K562 (cell line): ENCODE results near the gene PPM1F. TPM values are rescaled to one million over a fixed set of nuclear protein-coding genes. Genes with fewer than 3 reads are reported as not detected.

Source experiments
- ATAC-seq: fragments of 200-7000 bp; cut with Tn5 transposase; 3 replicates; pipeline ENCODE4 v1.9.1; 2020; ENCODE audit warnings: moderate library complexity
- BruUV-seq: library from RNA; stranded (reverse); fragments of 400-500 nt; replicated peaks from 2 replicates; lab custom pipeline; 2021; lab: Mats Ljungman, UMichigan
- CTCF ChIA-PET: fragments of 300-600 bp; formaldehyde crosslinking; extraction: SDS; loops from one replicate; lab custom pipeline; 2021; ENCODE audit warnings: low intra/inter-chr PET ratio; lab: Yijun Ruan, JAX
- POLR2A ChIA-PET: fragments of 300-600, 350-650 bp; sonication (Branson Sonifier 250); formaldehyde crosslinking; extraction: SDS; loops from one replicate; lab custom pipeline; 2021; ENCODE audit warnings: antibody characterized with exemption, inconsistent platforms; lab: Yijun Ruan, JAX
- DNase-seq, 4 experiments: peaks; one replicate each; pipeline versions ENCODE4 v3.0.0 to v3.0.0-alpha.2; 2011 to 2018; ENCODE audit warnings: low spot score in 3 of 4, mixed read lengths in 3 of 4; ENCODE audit errors: extremely low read depth in 1 of 4
- FAIRE-seq: peaks from 2 replicates; lab custom pipeline; 2011; peaks lifted over from hg19 to GRCh38; lab: Jason Lieb, UNC
- H2AFZ ChIP-seq: 2 replicates; pipeline ENCODE4 v1.6.0; 2011; ENCODE audit warnings: low read depth, low read length, control low read depth, inconsistent platforms
- H3K27ac ChIP-seq: fragments of 200-600 bp; 3 replicates; pipeline ENCODE4 v1.8.0; 2011; ENCODE audit warnings: low read depth, mild to moderate bottlenecking, control low read depth, inconsistent platforms, low read length, moderate library complexity, mixed read lengths; ENCODE audit errors: extremely low read depth
- H3K27me3 ChIP-seq, 2 experiments: fragments of 300-600 bp in 1 of 2; 2 replicates in 1 of 2; 3 replicates in 1 of 2; pipeline versions ENCODE4 v1.6.0 to v1.8.0; 2011; ENCODE audit warnings: inconsistent platforms in 2 of 2, low read length in 2 of 2, mild to moderate bottlenecking in 1 of 2, mixed read lengths in 1 of 2, moderate library complexity in 1 of 2; ENCODE audit not compliant: control insufficient read depth in 2 of 2, insufficient read depth in 2 of 2
- H3K36me3 ChIP-seq: fragments of 300-600 bp; 3 replicates; pipeline ENCODE4 v1.8.0; 2011; ENCODE audit warnings: mild to moderate bottlenecking, low read length, inconsistent platforms; ENCODE audit not compliant: control insufficient read depth, insufficient read depth
- H3K4me1 ChIP-seq, 2 experiments: fragments of 200-600 bp in 1 of 2; replicated peaks in 1 of 2; 2 replicates in 1 of 2; 3 replicates in 1 of 2; pipeline versions ENCODE4 v1.5.1 to v1.8.0; 2011; ENCODE audit warnings: inconsistent platforms in 2 of 2, low read length in 2 of 2, mild to moderate bottlenecking in 1 of 2, mixed read lengths in 1 of 2, moderate library complexity in 1 of 2; ENCODE audit not compliant: control insufficient read depth in 2 of 2, insufficient read depth in 2 of 2
- H3K4me2 ChIP-seq: 2 replicates; pipeline ENCODE4 v1.6.1; 2011; ENCODE audit warnings: low read length, control low read depth, inconsistent platforms, mixed read lengths; ENCODE audit not compliant: insufficient read depth
- H3K4me3 ChIP-seq: fragments of 200-600 bp; sonication (generic), shearing (Covaris generic); 2 replicates; pipeline ENCODE4 v1.5.1; 2016; ENCODE audit warnings: control low read depth, inconsistent platforms
- H3K79me2 ChIP-seq: fragments of 200-600 bp; 3 replicates; pipeline ENCODE4 v1.8.0; 2011; ENCODE audit warnings: low read length, inconsistent platforms; ENCODE audit not compliant: control insufficient read depth, insufficient read depth
- H3K9ac ChIP-seq, 2 experiments: 2 replicates each; pipeline versions ENCODE4 v1.6.0 to v1.6.1; 2011; ENCODE audit warnings: low read depth in 2 of 2, low read length in 2 of 2, control low read depth in 1 of 2, inconsistent platforms in 1 of 2, mild to moderate bottlenecking in 1 of 2, mixed read lengths in 1 of 2; ENCODE audit not compliant: insufficient read depth in 1 of 2
- H3K9me1 ChIP-seq: one replicate; pipeline ENCODE4 v1.6.0; 2011; ENCODE audit warnings: inconsistent platforms, mild to moderate bottlenecking, low read length, moderate library complexity; ENCODE audit not compliant: control insufficient read depth, insufficient read depth
- H3K9me3 ChIP-seq: replicated peaks from 2 replicates; pipeline ENCODE4 v1.5.1; 2011; ENCODE audit warnings: low read depth, low read length, inconsistent platforms; ENCODE audit not compliant: control insufficient read depth, insufficient read depth
- H4K20me1 ChIP-seq: replicated peaks from 2 replicates; pipeline ENCODE4 v1.6.1; 2011; ENCODE audit warnings: low read length, inconsistent platforms, mixed read lengths; ENCODE audit not compliant: control insufficient read depth, insufficient read depth
- BRF1 ChIP-seq: IDR thresholded peaks from 3 replicates; pipeline ENCODE4 v1.6.1; 2011; ENCODE audit warnings: borderline replicate concordance, mild to moderate bottlenecking; ENCODE audit not compliant: insufficient read length; ENCODE audit errors: extremely low read depth
- CAMTA2 ChIP-seq: fragments of 250-450 bp; sonication (Bioruptor Pico); conservative IDR thresholded peaks from 2 replicates; pipeline ENCODE4 v1.5.1; 2022
- CBX8 ChIP-seq: fragments of 200-600 bp; sonication (generic); IDR thresholded peaks from 2 replicates; pipeline ENCODE4 v1.6.1; 2012; ENCODE audit warnings: borderline replicate concordance, mixed run types, low read depth, mild to moderate bottlenecking, moderate library complexity, mixed read lengths, low read length, control low read depth, inconsistent platforms; ENCODE audit not compliant: poor library complexity, severe bottlenecking; ENCODE audit errors: extremely low read depth
- CCAR2 ChIP-seq: fragments of 200-400 bp; formaldehyde crosslinking; IDR thresholded peaks from 2 replicates; pipeline ENCODE4 v1.6.1; 2017; ENCODE audit warnings: mild to moderate bottlenecking, low read depth, low read length
- ERF ChIP-seq: fragments of 450-650 bp; formaldehyde crosslinking; IDR thresholded peaks from 2 replicates; pipeline ENCODE4 v1.4.0; 2020; ENCODE audit warnings: mild to moderate bottlenecking, mixed read lengths
- ESRRA ChIP-seq: fragments of 450-650 bp; IDR thresholded peaks from 2 replicates; pipeline ENCODE4 v1.6.1; 2014; ENCODE audit warnings: low read depth, mild to moderate bottlenecking, moderate library complexity, borderline replicate concordance
- KAT8 ChIP-seq: fragments of 450-650 bp; IDR thresholded peaks from 2 replicates; pipeline ENCODE4 v1.6.1; 2016; ENCODE audit warnings: low read depth, mild to moderate bottlenecking
- NR3C1 ChIP-seq: sonication (generic); formaldehyde crosslinking; IDR thresholded peaks from 2 replicates; pipeline ENCODE4 v1.8.1; 2022; ENCODE audit warnings: missing genetic modification reagents
- POLR3A ChIP-seq: IDR thresholded peaks from 2 replicates; pipeline ENCODE4 v1.6.1; 2011; ENCODE audit warnings: borderline replicate concordance, mild to moderate bottlenecking, moderate library complexity; ENCODE audit not compliant: insufficient read length, insufficient read depth; ENCODE audit errors: extremely low read depth
- RCOR1 ChIP-seq, 2 experiments: IDR thresholded peaks; 2 replicates each; pipeline ENCODE4 v1.6.1; 2012; ENCODE audit warnings: low read depth in 2 of 2, low read length in 2 of 2, borderline replicate concordance in 1 of 2, improper control_type of control experiment in 1 of 2
- RFX7 ChIP-seq: fragments of 250-450 bp; sonication (Bioruptor Pico); IDR thresholded peaks from 2 replicates; pipeline ENCODE4 v1.5.1; 2021; ENCODE audit warnings: mild to moderate bottlenecking
- SETDB1 ChIP-seq: IDR thresholded peaks from one replicate; pipeline ENCODE4 v1.6.1; 2012; ENCODE audit warnings: low read length, control low read depth, inconsistent platforms
- SNRNP70 ChIP-seq: fragments of 200-400 bp; formaldehyde crosslinking; optimal IDR thresholded peaks from 2 replicates; pipeline ENCODE3; 2017; ENCODE audit warnings: low read depth, low read length
- ZNF174 ChIP-seq: fragments of 250-450 bp; sonication (Bioruptor Pico); IDR thresholded peaks from 2 replicates; pipeline ENCODE4 v1.4.0; 2020; ENCODE audit warnings: mild to moderate bottlenecking
- ZNF583 ChIP-seq: fragments of 250-450 bp; sonication (Bioruptor Pico); IDR thresholded peaks from 2 replicates; pipeline ENCODE4 v1.4.0; 2020
- WGBS: fragments of 100-300 bp; shearing (Covaris generic); methylation state at CpG from one replicate; pipeline ENCODE4 v1.1.6; 2016; ENCODE audit warnings: low coverage, mixed read lengths; ENCODE audit not compliant: insufficient coverage; ENCODE audit errors: missing lambda C conversion rate; 5-methylcytosine and 5-hydroxymethylcytosine counted together
- in situ Hi-C: fragments of 300-500 bp; cut with MboI; formaldehyde crosslinking; loops from 4 replicates; pipeline ENCODE4 v1.15.0; 2018; ENCODE audit warnings: inconsistent platforms, mixed read lengths
- intact Hi-C: fragments of 100-400 bp; cut with micrococcal nuclease; formaldehyde crosslinking; loops from 2 replicates; pipeline ENCODE4 v1.14.2; 2022
- polyA plus RNA-seq, 8 experiments: library from polyadenylated mRNA; depleted of rRNA in 4 of 8; stranded (reverse) in 5 of 8; unstranded in 3 of 8; fragments of >200 nt; fragmentation: Nextera tagmentation in 2 of 8; fragmentation: Illumina TruSeq in 1 of 8; extraction: Ambion mirVana in 2 of 8; extraction: Trizol in 1 of 8; gene quantifications; 2 replicates each; pipeline versions ENCODE4 v1.2.1 to v1.2.3, GENCODE V29; 2011 to 2014; ENCODE audit warnings: inconsistent platforms in 1 of 8, missing spikeins in 1 of 8
- total RNA-seq, 7 experiments: library from RNA; depleted of rRNA in 6 of 7; stranded (reverse); fragments of >200 nt in 6 of 7; fragmentation: Illumina TruSeq in 2 of 7; extraction: Trizol in 2 of 7; gene quantifications; 2 replicates each; pipeline versions ENCODE4 v1.2.1 to v1.2.3, GENCODE V29; 2011 to 2021; ENCODE audit warnings: low replicate concordance in 1 of 7
- TF ChIP-seq, protein P1 (sequence below): sonication (generic); formaldehyde crosslinking; IDR thresholded peaks from 2 replicates; pipeline ENCODE4 v1.8.1; 2023; ENCODE audit warnings: mild to moderate bottlenecking, missing genetic modification reagents, moderate library complexity
- TF ChIP-seq, protein P2 (sequence below): sonication (generic); formaldehyde crosslinking; IDR thresholded peaks from 2 replicates; pipeline ENCODE4 v1.8.1; 2023; ENCODE audit warnings: mild to moderate bottlenecking, missing genetic modification reagents
- TF ChIP-seq, protein P3 (sequence below): fragments of 450-650 bp; formaldehyde crosslinking; IDR thresholded peaks from 2 replicates; pipeline ENCODE4 v1.4.0; 2022; ENCODE audit warnings: missing genetic modification characterization

Gene PPM1F
- total and polyA plus RNA-seq, 9 of the 15 experiments (the other 6 are each of a cell fraction or from before 2014, with no cell fraction given), result 2.1 to 159 (median 64.0) TPM

DNA sequence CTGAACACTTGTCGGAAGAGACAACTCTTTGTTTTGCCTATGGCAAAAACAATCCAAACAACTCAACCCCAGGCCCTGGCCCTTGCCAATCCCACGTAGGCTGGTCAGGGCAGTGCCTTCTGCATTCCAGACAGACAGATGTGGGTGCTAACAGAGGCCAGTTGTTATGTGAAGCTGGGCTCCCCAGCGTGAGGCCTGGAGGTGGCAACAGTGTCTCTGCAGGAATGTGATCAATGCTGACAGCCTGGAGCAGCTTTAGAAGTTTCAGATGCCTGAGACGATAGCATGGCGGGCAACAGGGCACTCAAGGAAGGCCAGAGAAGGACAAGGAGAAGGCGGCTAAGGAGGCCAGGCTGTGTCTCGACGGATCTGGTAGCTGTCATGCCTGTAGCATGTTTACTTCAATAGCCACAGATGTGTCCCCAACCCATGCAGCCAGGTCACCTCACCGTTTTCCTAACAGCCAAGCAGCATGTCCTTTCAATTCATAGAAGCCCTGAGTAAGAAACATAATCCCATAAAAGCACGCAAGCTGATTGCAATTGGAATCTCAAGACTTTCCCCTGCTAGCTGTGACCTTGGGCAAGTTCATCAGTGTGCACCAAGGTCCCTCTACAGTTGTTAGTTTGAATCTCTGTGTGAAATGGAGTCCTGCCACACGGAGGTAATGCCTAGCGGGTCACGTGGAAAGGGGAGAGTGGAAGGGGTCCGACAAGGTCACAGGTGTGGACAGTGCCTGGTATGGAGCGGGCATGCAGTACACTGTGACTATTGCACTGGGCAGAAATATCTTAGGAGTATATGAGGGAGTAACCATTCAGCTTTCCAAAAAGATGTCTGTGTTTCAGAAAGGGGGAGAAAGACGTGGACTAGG lies 14.2 kb upstream of the PPM1F start:
- FAIRE-seq, result no peak
- H3K9ac ChIP-seq, result 0 out of 4 replicates have a peak overlapping the region, but pooled peaks of 1 of the 2 experiments have one; percentile 2
- 84% methylated on average over 16 of the region's 16 CpGs for WGBS
- TF ChIP-seq POLR3A (no peak), BRF1 (no peak), CAMTA2 (CRISPR knock-in tag) (peak; percentile 84; the same call in 1 of the 2 replicates), CCAR2 (no peak), ERF (CRISPR knock-in tag) (no peak), CBX8 (no peak), SETDB1 (peak; percentile 64), ESRRA (peak; percentile 17; the same call in 1 of the 2 replicates), NR3C1 (CRISPR knock-in tag) (no peak), RCOR1 (IDR thresholded peaks at IDR 0.05; ENCODE audit: borderline replicate concordance in 1 of 2, low read depth in 2 of 2, low read length in 2 of 2) (0 out of 4 replicates have a peak, but pooled peaks of 1 of the 2 experiments have one; percentile 31), SNRNP70 (no peak), RFX7 (CRISPR knock-in tag) (no peak), ZNF583 (CRISPR knock-in tag) (0 out of 2 replicates have a peak, but pooled peaks have one; percentile 10), KAT8 (no peak), ZNF174 (CRISPR knock-in tag) (no peak)
- TF ChIP-seq, protein P1, sequence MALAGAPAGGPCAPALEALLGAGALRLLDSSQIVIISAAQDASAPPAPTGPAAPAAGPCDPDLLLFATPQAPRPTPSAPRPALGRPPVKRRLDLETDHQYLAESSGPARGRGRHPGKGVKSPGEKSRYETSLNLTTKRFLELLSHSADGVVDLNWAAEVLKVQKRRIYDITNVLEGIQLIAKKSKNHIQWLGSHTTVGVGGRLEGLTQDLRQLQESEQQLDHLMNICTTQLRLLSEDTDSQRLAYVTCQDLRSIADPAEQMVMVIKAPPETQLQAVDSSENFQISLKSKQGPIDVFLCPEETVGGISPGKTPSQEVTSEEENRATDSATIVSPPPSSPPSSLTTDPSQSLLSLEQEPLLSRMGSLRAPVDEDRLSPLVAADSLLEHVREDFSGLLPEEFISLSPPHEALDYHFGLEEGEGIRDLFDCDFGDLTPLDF (CRISPR knock-in tag), result no peak
- TF ChIP-seq, protein P2, sequence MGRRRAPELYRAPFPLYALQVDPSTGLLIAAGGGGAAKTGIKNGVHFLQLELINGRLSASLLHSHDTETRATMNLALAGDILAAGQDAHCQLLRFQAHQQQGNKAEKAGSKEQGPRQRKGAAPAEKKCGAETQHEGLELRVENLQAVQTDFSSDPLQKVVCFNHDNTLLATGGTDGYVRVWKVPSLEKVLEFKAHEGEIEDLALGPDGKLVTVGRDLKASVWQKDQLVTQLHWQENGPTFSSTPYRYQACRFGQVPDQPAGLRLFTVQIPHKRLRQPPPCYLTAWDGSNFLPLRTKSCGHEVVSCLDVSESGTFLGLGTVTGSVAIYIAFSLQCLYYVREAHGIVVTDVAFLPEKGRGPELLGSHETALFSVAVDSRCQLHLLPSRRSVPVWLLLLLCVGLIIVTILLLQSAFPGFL, result no peak
- TF ChIP-seq, protein P3, sequence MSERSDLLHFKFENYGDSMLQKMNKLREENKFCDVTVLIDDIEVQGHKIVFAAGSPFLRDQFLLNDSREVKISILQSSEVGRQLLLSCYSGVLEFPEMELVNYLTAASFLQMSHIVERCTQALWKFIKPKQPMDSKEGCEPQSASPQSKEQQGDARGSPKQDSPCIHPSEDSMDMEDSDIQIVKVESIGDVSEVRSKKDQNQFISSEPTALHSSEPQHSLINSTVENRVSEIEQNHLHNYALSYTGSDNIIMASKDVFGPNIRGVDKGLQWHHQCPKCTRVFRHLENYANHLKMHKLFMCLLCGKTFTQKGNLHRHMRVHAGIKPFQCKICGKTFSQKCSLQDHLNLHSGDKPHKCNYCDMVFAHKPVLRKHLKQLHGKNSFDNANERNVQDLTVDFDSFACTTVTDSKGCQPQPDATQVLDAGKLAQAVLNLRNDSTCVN (CRISPR knock-in tag), result no peak

More for the DNA sequence above, 14.2 kb upstream of the PPM1F start:
- H3K27me3 ChIP-seq, result no peaks in the 10 kb centered on the region
- no peaks in the 10 kb centered on the region for H3K79me2 ChIP-seq
- H2AFZ ChIP-seq, result no peak overlapping the region
- ChIA-PET CTCF (no interaction called here), POLR2A (interaction anchor here (0.5 to 15.7 kb wide), 13 partner anchors 6 to 398 kb away, joined by 3 to 382 read pairs (median 4); partner anchors contain the start of genes PPM1F and TOP3B)
- peaks cover 95% of the 10 kb centered on the region for H3K36me3 ChIP-seq
- H3K27ac ChIP-seq, result no peak overlapping the region
- intact Hi-C loops (no loop called here), in situ Hi-C loops (no loop called here)
- H3K9me3 ChIP-seq, result no peaks in the 10 kb centered on the region
- DNase-seq (no peak), ATAC-seq (no peak)
- no peak overlapping the region for H3K4me2 ChIP-seq
- peaks cover 0 to 30% of the 10 kb centered on the region in 2 experiments; a peak in 1 of 5 replicates for H3K4me1 ChIP-seq
- H4K20me1 ChIP-seq, result peaks cover 40% of the 10 kb centered on the region
- H3K4me3 ChIP-seq, result no peak overlapping the region
- no TSS peak for BruUV-seq
- no peaks in the 10 kb centered on the region for H3K9me1 ChIP-seq
